Natural killer cell (primary cell): ENCODE data around the gene CD96. TPM values are rescaled to one million over a fixed set of nuclear protein-coding genes. Genes with fewer than 3 reads are reported as not detected.
A peak's percentile ranks its signal among the peaks of the same experiment; 100 is the strongest.

Experiments used
- ATAC-seq, 3 donors: fragments of 150-1000 bp in 2 of 3; fragments of 200-7000 bp in 1 of 3; cut with Tn5 transposase; 1 replicate in 1 of 3; 2 replicates in 2 of 3; pipeline ENCODE4 v1.10.0; 2021; ENCODE audit warnings: mild to moderate bottlenecking in 2 of 3, moderate library complexity in 2 of 3
- DNase-seq, 2 donors: peaks; one replicate each; pipeline versions ENCODE4 v3.0.0 to v3.0.0-alpha.2; 2013 to 2021; ENCODE audit warnings: mixed read lengths in 1 of 2
- H3K27ac ChIP-seq: one replicate; pipeline ENCODE4 v1.5.1; 2013; ENCODE audit warnings: mild to moderate bottlenecking, low read length
- H3K27me3 ChIP-seq: one replicate; pipeline ENCODE4 v1.6.1; 2013; ENCODE audit warnings: low read length; ENCODE audit not compliant: control insufficient read depth, insufficient read depth
- H3K36me3 ChIP-seq: one replicate; pipeline ENCODE4 v1.6.1; 2013; ENCODE audit warnings: low read length; ENCODE audit not compliant: control insufficient read depth, insufficient read depth
- H3K4me1 ChIP-seq: one replicate; pipeline ENCODE4 v1.6.1; 2013; ENCODE audit warnings: low read length; ENCODE audit not compliant: control insufficient read depth, insufficient read depth
- H3K4me3 ChIP-seq: one replicate; pipeline ENCODE4 v1.5.1; 2013; ENCODE audit warnings: low read length
- H3K9me3 ChIP-seq: one replicate; pipeline ENCODE4 v1.6.1; 2013; ENCODE audit warnings: low read length; ENCODE audit not compliant: control insufficient read depth, insufficient read depth
- H3K27ac Mint-ChIP-seq, 2 donors: one replicate each; pipeline ENCODE4 v1.8.0; 2022; ENCODE audit warnings: mild to moderate bottlenecking in 2 of 2, mixed read lengths in 2 of 2, moderate library complexity in 1 of 2
- H3K27me3 Mint-ChIP-seq, 2 donors: one replicate each; pipeline ENCODE4 v1.8.0; 2022; ENCODE audit warnings: low read depth in 2 of 2, mixed read lengths in 2 of 2
- H3K36me3 Mint-ChIP-seq: one replicate; pipeline ENCODE4 v1.8.0; 2022; ENCODE audit warnings: mixed read lengths
- H3K4me1 Mint-ChIP-seq, 2 donors: one replicate each; pipeline ENCODE4 v1.8.0; 2022; ENCODE audit warnings: mixed read lengths in 2 of 2
- H3K4me3 Mint-ChIP-seq: one replicate; pipeline ENCODE4 v1.8.0; 2022; ENCODE audit warnings: mild to moderate bottlenecking, moderate library complexity, mixed read lengths
- H3K9me3 Mint-ChIP-seq, 2 donors: one replicate each; pipeline ENCODE4 v1.8.0; 2022; ENCODE audit warnings: mixed read lengths in 2 of 2
- WGBS: methylation state at CpG from one replicate; pipeline ENCODE4 v1.1.7; 2013; ENCODE audit warnings: missing lambda C conversion rate; ENCODE audit not compliant: insufficient coverage; 5-methylcytosine and 5-hydroxymethylcytosine counted together
- intact Hi-C: fragments of 100-400 bp; cut with micrococcal nuclease; formaldehyde crosslinking; loops from one replicate; pipeline ENCODE4 v1.14.2; 2022
- total RNA-seq, 4 donors: library from RNA; stranded (reverse); fragments of 120-200 nt in 1 of 4; gene quantifications; one replicate each; pipeline versions ENCODE4 v1.2.3 to v1.2.4, GENCODE V29; 2013 to 2022
- TF ChIP-seq, protein P1 (sequence below): fragments of 200-600 bp; IDR thresholded peaks from one replicate; pipeline ENCODE4 v1.8.0; 2022; ENCODE audit warnings: antibody characterized with exemption

Gene CD96, protein sequence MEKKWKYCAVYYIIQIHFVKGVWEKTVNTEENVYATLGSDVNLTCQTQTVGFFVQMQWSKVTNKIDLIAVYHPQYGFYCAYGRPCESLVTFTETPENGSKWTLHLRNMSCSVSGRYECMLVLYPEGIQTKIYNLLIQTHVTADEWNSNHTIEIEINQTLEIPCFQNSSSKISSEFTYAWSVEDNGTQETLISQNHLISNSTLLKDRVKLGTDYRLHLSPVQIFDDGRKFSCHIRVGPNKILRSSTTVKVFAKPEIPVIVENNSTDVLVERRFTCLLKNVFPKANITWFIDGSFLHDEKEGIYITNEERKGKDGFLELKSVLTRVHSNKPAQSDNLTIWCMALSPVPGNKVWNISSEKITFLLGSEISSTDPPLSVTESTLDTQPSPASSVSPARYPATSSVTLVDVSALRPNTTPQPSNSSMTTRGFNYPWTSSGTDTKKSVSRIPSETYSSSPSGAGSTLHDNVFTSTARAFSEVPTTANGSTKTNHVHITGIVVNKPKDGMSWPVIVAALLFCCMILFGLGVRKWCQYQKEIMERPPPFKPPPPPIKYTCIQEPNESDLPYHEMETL
- 100 to 1,000 TPM; 146 to 191 (median 166) TPM for total RNA-seq
- 186 TPM for total RNA-seq (2013)

DNA sequence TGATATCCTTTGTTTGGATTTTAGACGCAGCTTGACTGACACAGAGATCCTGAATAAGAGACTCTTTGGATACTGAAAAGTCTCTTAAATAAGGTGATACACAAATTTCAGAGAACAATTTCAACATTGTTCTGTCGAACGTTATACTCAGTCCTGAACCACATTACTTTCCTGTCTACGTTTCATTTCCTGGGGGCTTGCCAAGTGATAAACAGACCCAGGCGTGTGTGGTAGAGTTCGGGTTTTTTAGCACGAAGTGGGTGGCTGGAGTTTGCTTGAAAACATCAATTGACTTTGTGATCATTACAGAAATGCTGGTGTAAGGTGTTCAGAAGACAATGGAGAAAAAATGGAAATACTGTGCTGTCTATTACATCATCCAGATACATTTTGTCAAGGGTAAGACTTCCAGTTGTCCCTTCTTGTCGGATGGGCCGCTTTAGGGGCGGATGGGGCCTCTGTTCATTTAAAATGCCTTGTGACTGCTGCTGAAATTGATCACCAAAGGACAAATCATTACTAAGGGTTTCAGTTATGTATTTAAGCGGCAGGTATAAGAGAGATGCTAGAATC lies at the start of gene CD96:
CD96 (plus strand) TSS at position 287 of the 573 bp plus-strand sequence; CDS start at position 339, 52 bp downstream.
- H3K27me3 ChIP-seq, result no peaks in the 10 kb centered on the region
- no peaks in the 10 kb centered on the region for H3K27me3 Mint-ChIP-seq
- H3K4me1 ChIP-seq, result peaks cover 29% of the 10 kb centered on the region
- TF ChIP-seq, protein P1, sequence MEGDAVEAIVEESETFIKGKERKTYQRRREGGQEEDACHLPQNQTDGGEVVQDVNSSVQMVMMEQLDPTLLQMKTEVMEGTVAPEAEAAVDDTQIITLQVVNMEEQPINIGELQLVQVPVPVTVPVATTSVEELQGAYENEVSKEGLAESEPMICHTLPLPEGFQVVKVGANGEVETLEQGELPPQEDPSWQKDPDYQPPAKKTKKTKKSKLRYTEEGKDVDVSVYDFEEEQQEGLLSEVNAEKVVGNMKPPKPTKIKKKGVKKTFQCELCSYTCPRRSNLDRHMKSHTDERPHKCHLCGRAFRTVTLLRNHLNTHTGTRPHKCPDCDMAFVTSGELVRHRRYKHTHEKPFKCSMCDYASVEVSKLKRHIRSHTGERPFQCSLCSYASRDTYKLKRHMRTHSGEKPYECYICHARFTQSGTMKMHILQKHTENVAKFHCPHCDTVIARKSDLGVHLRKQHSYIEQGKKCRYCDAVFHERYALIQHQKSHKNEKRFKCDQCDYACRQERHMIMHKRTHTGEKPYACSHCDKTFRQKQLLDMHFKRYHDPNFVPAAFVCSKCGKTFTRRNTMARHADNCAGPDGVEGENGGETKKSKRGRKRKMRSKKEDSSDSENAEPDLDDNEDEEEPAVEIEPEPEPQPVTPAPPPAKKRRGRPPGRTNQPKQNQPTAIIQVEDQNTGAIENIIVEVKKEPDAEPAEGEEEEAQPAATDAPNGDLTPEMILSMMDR, result no peak
- peaks cover 17 to 26% of the 10 kb centered on the region in 2 donors for H3K4me1 Mint-ChIP-seq
- no peak within 1 kb of the TSS for H3K27ac Mint-ChIP-seq
- peaks cover 6% of the 10 kb centered on the region for H3K36me3 Mint-ChIP-seq
- H3K36me3 ChIP-seq, result peaks cover 5% of the 10 kb centered on the region
- DNase-seq, result peak; percentile 35 to 93
- peak within 1 kb of the TSS; percentile 93 for H3K27ac ChIP-seq
- intact Hi-C loops, result loop anchor here (1.0 to 10.0 kb wide), 6 partner anchors 66 to 1810 kb away; partner anchors contain the start of gene NECTIN3
- H3K9me3 ChIP-seq, result no peaks in the 10 kb centered on the region
- H3K4me3 Mint-ChIP-seq, result peak within 1 kb of the TSS; percentile 96
- no peaks in the 10 kb centered on the region for H3K9me3 Mint-ChIP-seq
- 17% methylated on average over 10 of the region's 11 CpGs for WGBS
- ATAC-seq, result peak; percentile 69 to 85 (median 84)
- H3K4me3 ChIP-seq, result peak within 1 kb of the TSS; percentile 58

DNA sequence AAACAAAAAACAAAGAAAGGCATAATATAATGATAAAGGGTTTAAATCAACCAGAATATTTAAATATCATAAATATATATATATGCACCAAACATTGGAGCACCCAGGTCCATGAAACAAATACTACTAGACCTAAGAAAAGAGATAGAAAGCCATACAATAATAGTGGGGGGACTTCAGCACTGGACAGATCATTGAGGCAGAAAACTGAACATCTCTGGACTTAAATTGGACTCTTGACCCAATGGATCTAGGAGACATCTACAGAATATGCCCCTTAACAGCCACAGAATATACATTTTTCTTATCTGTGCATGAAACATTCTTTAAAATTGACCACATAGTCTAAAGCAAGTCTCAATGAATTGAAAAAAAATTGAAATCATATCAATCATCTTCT lies 48.7 kb upstream of the CD96 start:
- Mint-ChIP-seq H3K27me3 (peaks cover 10 to 15% of the 10 kb centered on the region in 2 donors), H3K36me3 (no peaks in the 10 kb centered on the region), H3K4me1 (no peaks in the 10 kb centered on the region), H3K27ac (no peak overlapping the region), H3K4me3 (no peak overlapping the region), H3K9me3 (no peaks in the 10 kb centered on the region)
- no peaks in the 10 kb centered on the region for H3K27me3 ChIP-seq
- no peaks in the 10 kb centered on the region for H3K4me1 ChIP-seq
- TF ChIP-seq, protein P1, result no peak
- H3K9me3 ChIP-seq, result no peaks in the 10 kb centered on the region
- ATAC-seq (no peak), DNase-seq (no peak)
- intact Hi-C loops, result no loop called here
- no peak overlapping the region for H3K4me3 ChIP-seq
- no peaks in the 10 kb centered on the region for H3K36me3 ChIP-seq
- no peak overlapping the region for H3K27ac ChIP-seq

DNA sequence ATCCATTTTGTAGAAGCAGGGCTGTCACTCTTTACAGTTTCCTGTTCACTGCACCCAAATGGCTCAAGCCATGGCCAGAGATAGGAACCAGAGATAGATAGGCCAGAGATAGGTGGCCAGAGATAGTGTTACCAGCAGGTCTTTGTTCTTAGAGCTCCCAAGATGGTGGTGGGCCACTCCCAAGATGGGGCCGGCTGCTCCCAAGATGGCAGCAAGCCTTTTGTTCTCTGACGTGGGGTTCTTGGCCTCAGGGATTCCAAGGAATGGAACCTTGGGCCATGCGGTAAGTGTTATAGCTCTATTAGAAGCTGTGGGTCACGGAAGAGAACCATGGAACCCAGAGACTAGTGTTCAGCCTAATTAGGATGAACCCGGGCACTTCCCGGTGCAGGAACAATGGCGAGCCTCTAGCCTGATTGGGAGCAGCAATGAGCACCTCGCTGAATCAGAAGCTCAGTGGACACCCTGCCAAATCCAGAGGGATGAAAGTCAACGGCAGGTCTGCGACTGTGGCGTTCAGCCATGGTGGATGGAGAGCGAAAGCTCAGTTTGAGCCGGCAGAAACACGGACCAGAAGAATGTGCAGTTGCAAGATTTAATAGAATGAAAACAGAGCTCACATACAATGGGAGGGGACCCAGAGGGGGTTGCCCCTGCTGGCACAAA lies 45.0 kb upstream of the CD96 start:
- Mint-ChIP-seq H3K27me3 (peaks cover 10 to 15% of the 10 kb centered on the region in 2 donors), H3K9me3 (no peaks in the 10 kb centered on the region), H3K4me3 (no peak overlapping the region), H3K27ac (no peak overlapping the region), H3K4me1 (no peaks in the 10 kb centered on the region), H3K36me3 (no peaks in the 10 kb centered on the region)
- Histone ChIP-seq H3K27me3 (no peaks in the 10 kb centered on the region), H3K27ac (no peak overlapping the region), H3K4me3 (no peak overlapping the region), H3K9me3 (no peaks in the 10 kb centered on the region), H3K4me1 (no peaks in the 10 kb centered on the region), H3K36me3 (no peaks in the 10 kb centered on the region)
- 97% methylated on average over 13 of the region's 14 CpGs for WGBS
- intact Hi-C loops, result no loop called here
- no peak for ATAC-seq
- no peak for DNase-seq
- TF ChIP-seq, protein P1, result no peak
